NCI-H2196 treated with DMSO at 0.1 percent for 48 hours (cell line): Measurements from ENCODE around the gene GASK1A.
"Not testable (repeated sequence)": the region's sequence is repeated elsewhere in the genome, so short reads cannot be mapped to it uniquely, and the experiment has no call there.

ENCODE experiments used
- DNase-seq: peaks from one replicate; lab custom pipeline; 2025; ENCODE audit not compliant: unreplicated experiment; lab: John Stamatoyannopoulos, UW

GASK1A gene

GRCh38 chr3:42979044-42979972, at the start of gene GASK1A:
GASK1A (plus strand) TSS chr3:42979311; CDS start chr3:42979643, 332 bp downstream.
- no peak for DNase-seq

- DNase-seq: no peak
Measured at GRCh38 chr3:42934111-42934510, 45.0 kb upstream of the GASK1A start.

- DNase-seq: no peak
Measured at GRCh38 chr3:42934910-42935309, 44.2 kb upstream of the GASK1A start.

GRCh38 chr3:42935472-42935871, 43.6 kb upstream of the GASK1A start:
- no peak for DNase-seq

- DNase-seq: no peak
Measured at GRCh38 chr3:42936157-42936981, 42.7 kb upstream of the GASK1A start.

- DNase-seq: no peak
Measured at GRCh38 chr3:42937334-42937733, 41.8 kb upstream of the GASK1A start.

- DNase-seq: no peak
Measured at GRCh38 chr3:42942693-42943092, 36.4 kb upstream of the GASK1A start.

GRCh38 chr3:42946050-42946449, 33.1 kb upstream of the GASK1A start:
- no peak for DNase-seq

GRCh38 chr3:42957573-42957972, 21.5 kb upstream of the GASK1A start:
- DNase-seq: no peak

- DNase-seq: no peak
Measured at GRCh38 chr3:42960282-42960681, 18.8 kb upstream of the GASK1A start.

- DNase-seq: no peak
Measured at GRCh38 chr3:42960786-42961185, 18.3 kb upstream of the GASK1A start.

GRCh38 chr3:42961633-42962032, 17.5 kb upstream of the GASK1A start:
- DNase-seq: peak; percentile 5

- DNase-seq: no peak
Measured at GRCh38 chr3:42963269-42963668, 15.8 kb upstream of the GASK1A start.

- DNase-seq: no peak
Measured at GRCh38 chr3:42964266-42964665, 14.8 kb upstream of the GASK1A start.

- DNase-seq: no peak
Measured at GRCh38 chr3:42970557-42970956, 8.6 kb upstream of the GASK1A start.

GRCh38 chr3:42970976-42971772, 7.9 kb upstream of the GASK1A start:
- no peak for DNase-seq

GRCh38 chr3:42974906-42975305, 4.2 kb upstream of the GASK1A start:
- not testable (repeated sequence) for DNase-seq

- DNase-seq: no peak
Measured at GRCh38 chr3:42975456-42975855, 3.7 kb upstream of the GASK1A start.

- no peak for DNase-seq
Measured at GRCh38 chr3:42975955-42976354, 3.2 kb upstream of the GASK1A start.

- DNase-seq: no peak
Measured at GRCh38 chr3:42980209-42980608, 1.1 kb downstream of the GASK1A start.

GRCh38 chr3:42980909-42981308, 1.8 kb downstream of the GASK1A start:
- DNase-seq: no peak
